Coronary artery (tissue), 2 donors: ENCODE data around the gene HSPB3.
"Not testable (repeated sequence)": the region's sequence is repeated elsewhere in the genome, so short reads cannot be mapped to it uniquely, and the experiment has no call there.

ENCODE experiments used
- DNase-seq: peaks from one replicate; pipeline ENCODE4 v3.0.0-alpha.2; 2017; ENCODE audit warnings: low spot score
- H3K27ac ChIP-seq, 2 donors: fragments of 200-600 bp; sonication (generic); one replicate each; pipeline ENCODE4 v1.5.1; 2016 to 2019
- H3K4me3 ChIP-seq: fragments of 200-600 bp; sonication (generic); 2 replicates; pipeline ENCODE4 v1.5.1; 2016; ENCODE audit warnings: mild to moderate bottlenecking, moderate library complexity
- CTCF ChIP-seq: fragments of 200-600 bp; sonication (generic); IDR thresholded peaks from one replicate; pipeline ENCODE4 v1.5.1; 2019; ENCODE audit warnings: antibody characterized with exemption

HSPB3 gene

GRCh38 chr5:54455413-54456157 lies at the start of gene HSPB3:
TSS of gene HSPB3 (plus strand) at chr5:54455699. CDS start at chr5:54455790, 91 bp downstream.
- TF ChIP-seq CTCF = no peak
- H3K27ac ChIP-seq = peak within 1 kb of the TSS; percentile 19 to 76
- DNase-seq = no peak
- H3K4me3 ChIP-seq = peak within 1 kb of the TSS; percentile 51

GRCh38 chr5:54411176-54411575 lies 44.3 kb upstream of the HSPB3 start:
- TF ChIP-seq CTCF = no peak
- DNase-seq = no peak
- Histone ChIP-seq H3K4me3 (no peak overlapping the region), H3K27ac (no peak overlapping the region)

- DNase-seq = no peak
- Histone ChIP-seq H3K27ac (no peak overlapping the region), H3K4me3 (no peak overlapping the region)
- no peak for TF ChIP-seq CTCF
Measured at GRCh38 chr5:54412913-54413312, 42.6 kb upstream of the HSPB3 start.

- Histone ChIP-seq H3K4me3 (no peak overlapping the region), H3K27ac (no peak overlapping the region)
- no peak for DNase-seq
- TF ChIP-seq CTCF = no peak
Measured at GRCh38 chr5:54415147-54415546, 40.4 kb upstream of the HSPB3 start.

GRCh38 chr5:54415896-54416601 lies 39.5 kb upstream of the HSPB3 start:
- Histone ChIP-seq H3K4me3 (no peak overlapping the region), H3K27ac (no peak overlapping the region)
- no peak for DNase-seq
- TF ChIP-seq CTCF = no peak

- TF ChIP-seq CTCF = peak; percentile 65
- DNase-seq, H3K4me3 ChIP-seq: not testable (repeated sequence)
Measured at GRCh38 chr5:54419573-54420423, 35.7 kb upstream of the HSPB3 start.

GRCh38 chr5:54420511-54420910 lies 35.0 kb upstream of the HSPB3 start:
- H3K27ac ChIP-seq, DNase-seq, H3K4me3 ChIP-seq: not testable (repeated sequence)

More at GRCh38 chr5:54419573-54420423, 35.7 kb upstream of the HSPB3 start:
- H3K27ac ChIP-seq = not testable (repeated sequence)
